ENCODE data around the gene EDAR. TPM values are rescaled to one million over a fixed set of nuclear protein-coding genes. Genes with fewer than 3 reads are reported as not detected.

Gene EDAR
- total RNA-seq, 1 donor from 2014 or later: not detected

DNA sequence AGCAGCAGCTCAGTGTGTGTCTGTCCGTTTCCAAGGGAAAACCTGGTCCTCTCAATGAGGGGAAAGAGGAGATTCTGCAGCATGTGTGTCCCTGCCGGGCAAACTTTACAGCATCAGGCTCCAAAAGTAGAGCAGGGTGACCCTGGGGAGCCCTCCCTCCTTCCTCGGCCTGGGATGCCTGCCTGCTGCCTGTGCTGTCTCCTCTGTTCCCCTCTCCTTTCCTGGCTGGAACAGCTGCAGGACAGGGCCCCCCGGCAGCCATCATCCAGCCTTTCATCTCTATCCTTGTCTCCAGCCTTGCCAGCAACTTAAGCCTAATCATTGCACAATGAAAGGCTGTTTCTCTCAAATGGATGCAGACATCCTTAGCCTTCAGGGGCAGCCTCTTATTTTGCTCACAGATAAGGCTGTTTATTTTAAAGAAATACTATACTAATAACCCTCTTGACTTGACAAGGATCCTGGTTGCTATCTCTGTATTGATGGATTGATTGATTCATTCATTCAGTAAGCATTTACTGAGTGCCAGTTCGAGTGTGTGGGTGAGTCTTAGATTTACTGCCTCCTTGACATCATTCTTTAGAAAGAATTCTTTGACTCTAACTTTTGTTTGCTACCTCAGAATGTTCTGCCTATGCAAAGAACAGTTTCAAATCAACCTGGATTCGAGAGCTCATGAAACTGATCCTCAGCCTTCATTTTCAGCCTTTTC is 40.6 kb upstream of the EDAR start:
- no peak for DNase-seq (ENCODE audit: low spot score in 2 of 2)
- intact Hi-C loops (cut with DNase I): no loop called here

GRCh38 chr2:109028738-109029489 is 39.9 kb upstream of the EDAR start:
- Histone ChIP-seq H3K27ac (no peak overlapping the region), H3K9me3 (no peaks in the 10 kb centered on the region), H3K4me1 (no peaks in the 10 kb centered on the region), H3K36me3 (no peaks in the 10 kb centered on the region), H3K4me3 (no peak overlapping the region), H3K27me3 (no peaks in the 10 kb centered on the region)
- intact Hi-C loops (cut with DNase I): no loop called here
- TF ChIP-seq, protein P1, sequence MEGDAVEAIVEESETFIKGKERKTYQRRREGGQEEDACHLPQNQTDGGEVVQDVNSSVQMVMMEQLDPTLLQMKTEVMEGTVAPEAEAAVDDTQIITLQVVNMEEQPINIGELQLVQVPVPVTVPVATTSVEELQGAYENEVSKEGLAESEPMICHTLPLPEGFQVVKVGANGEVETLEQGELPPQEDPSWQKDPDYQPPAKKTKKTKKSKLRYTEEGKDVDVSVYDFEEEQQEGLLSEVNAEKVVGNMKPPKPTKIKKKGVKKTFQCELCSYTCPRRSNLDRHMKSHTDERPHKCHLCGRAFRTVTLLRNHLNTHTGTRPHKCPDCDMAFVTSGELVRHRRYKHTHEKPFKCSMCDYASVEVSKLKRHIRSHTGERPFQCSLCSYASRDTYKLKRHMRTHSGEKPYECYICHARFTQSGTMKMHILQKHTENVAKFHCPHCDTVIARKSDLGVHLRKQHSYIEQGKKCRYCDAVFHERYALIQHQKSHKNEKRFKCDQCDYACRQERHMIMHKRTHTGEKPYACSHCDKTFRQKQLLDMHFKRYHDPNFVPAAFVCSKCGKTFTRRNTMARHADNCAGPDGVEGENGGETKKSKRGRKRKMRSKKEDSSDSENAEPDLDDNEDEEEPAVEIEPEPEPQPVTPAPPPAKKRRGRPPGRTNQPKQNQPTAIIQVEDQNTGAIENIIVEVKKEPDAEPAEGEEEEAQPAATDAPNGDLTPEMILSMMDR (IDR thresholded peaks at IDR 0.05): no peak
- no peak for DNase-seq (ENCODE audit: low spot score in 2 of 2)

More for the DNA sequence above, 40.6 kb upstream of the EDAR start:
- H3K27me3 ChIP-seq: no peaks in the 10 kb centered on the region
- no peaks in the 10 kb centered on the region for H3K4me1 ChIP-seq
- no peaks in the 10 kb centered on the region for H3K9me3 ChIP-seq
- TF ChIP-seq, protein P1 (IDR thresholded peaks at IDR 0.05): no peak
- H3K27ac ChIP-seq: no peak overlapping the region
- H3K4me3 ChIP-seq: no peak overlapping the region
- no peaks in the 10 kb centered on the region for H3K36me3 ChIP-seq

- no peaks in the 10 kb centered on the region for H3K36me3 ChIP-seq
- H3K9me3 ChIP-seq: no peaks in the 10 kb centered on the region
- H3K4me3 ChIP-seq: no peak overlapping the region
- H3K27ac ChIP-seq: no peak overlapping the region
- no peak for DNase-seq (ENCODE audit: low spot score in 2 of 2)
- H3K4me1 ChIP-seq: no peaks in the 10 kb centered on the region
- TF ChIP-seq, protein P1 (IDR thresholded peaks at IDR 0.05): no peak
- intact Hi-C loops (cut with DNase I): no loop called here
- no peaks in the 10 kb centered on the region for H3K27me3 ChIP-seq
These were observed 39.3 kb upstream of the EDAR start for GRCh38 chr2:109028277-109028676.

DNA sequence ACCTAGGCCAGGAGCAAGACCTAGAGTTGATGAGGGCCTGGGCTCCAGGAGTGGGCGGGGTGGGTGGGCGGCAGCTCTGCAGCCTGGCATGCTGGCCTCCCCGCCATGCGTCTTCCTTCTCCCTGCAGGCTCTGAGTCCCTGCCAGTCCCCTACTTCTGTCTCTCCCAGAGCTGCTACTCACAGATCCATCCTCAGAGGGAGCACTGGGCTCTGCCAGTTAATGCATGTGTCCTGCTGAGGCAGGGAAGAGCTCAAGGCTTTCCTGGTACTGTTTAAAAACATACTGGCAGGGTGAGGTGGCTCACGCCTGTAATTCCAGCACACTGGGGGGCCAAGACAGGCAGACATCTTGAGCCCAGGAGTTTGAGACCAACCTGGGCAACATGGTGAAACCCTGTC is 38.7 kb upstream of the EDAR start:
- TF ChIP-seq, protein P1 (IDR thresholded peaks at IDR 0.05): no peak
- H3K4me1 ChIP-seq: no peaks in the 10 kb centered on the region
- no peaks in the 10 kb centered on the region for H3K27me3 ChIP-seq
- DNase-seq (ENCODE audit: low spot score in 2 of 2): no peak
- no peak overlapping the region for H3K4me3 ChIP-seq
- intact Hi-C loops (cut with DNase I): no loop called here
- H3K36me3 ChIP-seq: no peaks in the 10 kb centered on the region
- no peaks in the 10 kb centered on the region for H3K9me3 ChIP-seq
- no peak overlapping the region for H3K27ac ChIP-seq

DNA sequence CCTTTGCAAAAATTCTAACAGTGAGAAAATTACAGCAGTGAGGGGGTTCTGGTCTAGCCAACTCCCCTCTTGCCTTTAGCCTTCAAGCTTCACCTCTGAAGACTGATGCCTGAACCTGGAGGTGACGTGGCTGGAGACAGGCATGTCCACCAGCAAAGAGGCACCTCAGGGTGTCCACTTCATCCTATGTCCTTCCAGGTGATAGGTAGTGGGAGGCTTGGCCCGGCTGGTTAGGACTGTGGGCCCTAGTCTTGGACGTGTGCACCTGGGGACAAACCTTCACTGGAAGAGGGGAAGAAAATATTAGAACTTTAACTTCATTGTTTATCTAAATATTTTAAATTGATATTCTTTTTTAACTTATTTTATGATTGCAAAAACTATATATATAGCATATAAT is 35.5 kb upstream of the EDAR start:
- no peaks in the 10 kb centered on the region for H3K4me1 ChIP-seq
- H3K36me3 ChIP-seq: no peaks in the 10 kb centered on the region
- no peak overlapping the region for H3K27ac ChIP-seq
- TF ChIP-seq, protein P1 (IDR thresholded peaks at IDR 0.05): no peak
- H3K9me3 ChIP-seq: no peaks in the 10 kb centered on the region
- intact Hi-C loops (cut with DNase I): no loop called here
- no peaks in the 10 kb centered on the region for H3K27me3 ChIP-seq
- no peak for DNase-seq (ENCODE audit: low spot score in 2 of 2)
- no peak overlapping the region for H3K4me3 ChIP-seq
